B cell (primary cell): Measurements from ENCODE around the gene ARHGAP22.

ENCODE experiments used
- CTCF ChIP-seq: fragments of 200-600 bp; IDR thresholded peaks from one replicate; pipeline ENCODE4 v1.8.0; 2022; ENCODE audit warnings: antibody characterized with exemption, mild to moderate bottlenecking
- EZH2 ChIP-seq: IDR thresholded peaks from 2 replicates; pipeline ENCODE4 v1.6.1; 2012; ENCODE audit warnings: borderline replicate concordance, low read depth, mild to moderate bottlenecking, moderate library complexity, low read length; ENCODE audit not compliant: insufficient read depth, poor library complexity, severe bottlenecking

GRCh38 chr10:48636901-48637300, 32.0 kb upstream of the ARHGAP22 start:
- TF ChIP-seq CTCF (no peak), EZH2 (no peak)
